OCI-LY3 (cell line): ENCODE data around the gene NPFFR1.
A peak's percentile ranks its signal among the peaks of the same experiment; 100 is the strongest.

Experiments
- H2AFZ ChIP-seq: fragments of 200-600, 300-600 bp; shearing (Covaris generic); 2 replicates; pipeline ENCODE4 v1.6.0; 2014; ENCODE audit warnings: antibody characterized with exemption, low read depth, low read length
- H3K27ac ChIP-seq: fragments of 200-600, 300-600 bp; sonication (generic); 2 replicates; pipeline ENCODE4 v1.5.1; 2014; ENCODE audit warnings: mild to moderate bottlenecking, low read length, moderate library complexity, mixed read lengths
- H3K27me3 ChIP-seq: fragments of 200-600, 300-600 bp; sonication (generic); 2 replicates; pipeline ENCODE4 v1.6.1; 2014; ENCODE audit warnings: low read depth, low read length, mixed read lengths
- H3K36me3 ChIP-seq: fragments of 200-600, 300-600 bp; sonication (generic); replicated peaks from 2 replicates; pipeline ENCODE3; 2014; ENCODE audit warnings: low read depth, low read length, mixed read lengths
- H3K4me1 ChIP-seq: fragments of 300-600, 200-600 bp; sonication (generic); 2 replicates; pipeline ENCODE4 v1.6.1; 2014; ENCODE audit warnings: low read length, mixed read lengths
- H3K4me2 ChIP-seq: fragments of 200-600, 300-600 bp; sonication (generic); 2 replicates; pipeline ENCODE4 v1.6.1; 2014; ENCODE audit warnings: low read length, mixed read lengths
- H3K4me3 ChIP-seq: fragments of 300-600, 200-600 bp; sonication (generic); 2 replicates; pipeline ENCODE4 v1.5.1; 2014; ENCODE audit warnings: antibody characterized with exemption, mild to moderate bottlenecking, low read length, moderate library complexity
- H3K79me2 ChIP-seq: fragments of 300-600, 200-600 bp; shearing (Covaris generic); 2 replicates; pipeline ENCODE4 v1.6.1; 2014; ENCODE audit warnings: mild to moderate bottlenecking, low read length, mixed read lengths
- H3K9ac ChIP-seq: fragments of 300-600, 200-600 bp; shearing (Covaris generic); 2 replicates; pipeline ENCODE4 v1.6.0; 2014; ENCODE audit warnings: mild to moderate bottlenecking, low read length, moderate library complexity
- H3K9me3 ChIP-seq: fragments of 200-600, 300-600 bp; shearing (Covaris generic); 2 replicates; pipeline ENCODE4 v1.6.1; 2014; ENCODE audit warnings: low read length, mixed read lengths; ENCODE audit not compliant: insufficient read depth
- H4K20me1 ChIP-seq: fragments of 200-600, 300-600 bp; sonication (generic); 2 replicates; pipeline ENCODE4 v1.6.1; 2016; ENCODE audit warnings: low read length, mixed read lengths; ENCODE audit not compliant: insufficient read depth
- EZH2phosphoT487 ChIP-seq: fragments of 200-600 bp; shearing (Covaris generic); IDR thresholded peaks from 2 replicates; pipeline ENCODE4 v1.6.1; 2018; ENCODE audit warnings: antibody characterized with exemption, mixed run types, low read depth
- TF ChIP-seq, protein P1 (sequence below): fragments of 200-600, 300-600 bp; sonication (generic); IDR thresholded peaks from 2 replicates; pipeline ENCODE4 v1.5.1; 2014; ENCODE audit warnings: antibody characterized with exemption, low read length, low read depth

The NPFFR1 gene, protein sequence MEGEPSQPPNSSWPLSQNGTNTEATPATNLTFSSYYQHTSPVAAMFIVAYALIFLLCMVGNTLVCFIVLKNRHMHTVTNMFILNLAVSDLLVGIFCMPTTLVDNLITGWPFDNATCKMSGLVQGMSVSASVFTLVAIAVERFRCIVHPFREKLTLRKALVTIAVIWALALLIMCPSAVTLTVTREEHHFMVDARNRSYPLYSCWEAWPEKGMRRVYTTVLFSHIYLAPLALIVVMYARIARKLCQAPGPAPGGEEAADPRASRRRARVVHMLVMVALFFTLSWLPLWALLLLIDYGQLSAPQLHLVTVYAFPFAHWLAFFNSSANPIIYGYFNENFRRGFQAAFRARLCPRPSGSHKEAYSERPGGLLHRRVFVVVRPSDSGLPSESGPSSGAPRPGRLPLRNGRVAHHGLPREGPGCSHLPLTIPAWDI

DNA sequence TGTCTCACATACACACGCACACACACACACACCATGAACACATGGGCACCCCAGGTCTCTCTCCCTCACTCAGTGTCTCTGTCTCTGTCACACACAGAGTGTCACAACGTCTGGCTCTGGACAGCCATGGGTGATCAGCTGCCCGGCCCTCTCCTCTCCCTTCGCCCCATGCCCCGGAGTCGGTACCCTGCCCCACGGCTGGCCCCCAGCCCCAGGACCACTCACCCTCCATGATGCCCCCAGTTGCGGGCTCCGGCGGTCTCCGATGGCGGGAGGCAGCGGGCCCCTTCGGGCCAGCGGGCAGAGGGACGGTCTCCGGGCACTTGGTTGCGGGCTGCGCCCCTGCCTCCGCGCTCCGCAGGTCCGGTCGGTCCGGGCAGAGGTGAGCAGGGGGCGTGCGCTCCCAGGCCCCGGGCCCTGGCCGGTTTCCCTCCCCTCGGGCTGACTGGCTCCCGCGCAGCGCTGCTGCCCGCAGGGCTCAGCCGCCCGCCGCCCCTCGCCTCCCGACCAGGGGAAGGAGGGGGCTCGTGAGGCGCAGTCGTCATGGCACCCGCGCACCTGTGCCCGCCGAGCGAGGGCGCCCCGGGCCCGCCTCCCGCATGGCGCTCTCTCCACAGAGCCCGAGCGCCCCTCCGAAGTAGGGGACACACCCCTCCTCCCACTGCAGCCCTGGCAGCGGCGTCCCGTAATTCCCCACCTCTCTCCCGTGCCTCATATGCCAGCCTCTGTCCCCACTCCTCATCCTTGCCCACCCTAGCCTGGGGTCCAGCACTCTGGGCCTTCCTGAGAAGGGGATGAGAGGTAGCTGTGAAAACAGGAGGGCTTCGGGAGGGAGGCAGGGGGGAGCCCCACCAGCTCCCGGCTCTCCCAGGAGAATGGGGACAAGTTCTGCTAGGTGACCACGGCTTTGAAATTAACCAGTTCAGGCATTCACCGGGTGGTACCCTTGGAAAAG, at the start of gene NPFFR1:
TSS of gene NPFFR1 (minus strand) at position 560 of the 955 bp plus-strand sequence. CDS start at position 232, 328 bp downstream.
- Histone ChIP-seq H3K36me3 (no peaks in the 10 kb centered on the region), H3K4me1 (no peaks in the 10 kb centered on the region), H2AFZ (no peak within 1 kb of the TSS), H4K20me1 (no peaks in the 10 kb centered on the region), H3K9ac (no peak within 1 kb of the TSS), H3K27me3 (no peaks in the 10 kb centered on the region), H3K27ac (no peak within 1 kb of the TSS), H3K4me3 (no peak within 1 kb of the TSS), H3K79me2 (no peaks in the 10 kb centered on the region), H3K4me2 (no peak within 1 kb of the TSS), H3K9me3 (no peaks in the 10 kb centered on the region)
- TF ChIP-seq EZH2phosphoT487: no peak
- TF ChIP-seq, protein P1, sequence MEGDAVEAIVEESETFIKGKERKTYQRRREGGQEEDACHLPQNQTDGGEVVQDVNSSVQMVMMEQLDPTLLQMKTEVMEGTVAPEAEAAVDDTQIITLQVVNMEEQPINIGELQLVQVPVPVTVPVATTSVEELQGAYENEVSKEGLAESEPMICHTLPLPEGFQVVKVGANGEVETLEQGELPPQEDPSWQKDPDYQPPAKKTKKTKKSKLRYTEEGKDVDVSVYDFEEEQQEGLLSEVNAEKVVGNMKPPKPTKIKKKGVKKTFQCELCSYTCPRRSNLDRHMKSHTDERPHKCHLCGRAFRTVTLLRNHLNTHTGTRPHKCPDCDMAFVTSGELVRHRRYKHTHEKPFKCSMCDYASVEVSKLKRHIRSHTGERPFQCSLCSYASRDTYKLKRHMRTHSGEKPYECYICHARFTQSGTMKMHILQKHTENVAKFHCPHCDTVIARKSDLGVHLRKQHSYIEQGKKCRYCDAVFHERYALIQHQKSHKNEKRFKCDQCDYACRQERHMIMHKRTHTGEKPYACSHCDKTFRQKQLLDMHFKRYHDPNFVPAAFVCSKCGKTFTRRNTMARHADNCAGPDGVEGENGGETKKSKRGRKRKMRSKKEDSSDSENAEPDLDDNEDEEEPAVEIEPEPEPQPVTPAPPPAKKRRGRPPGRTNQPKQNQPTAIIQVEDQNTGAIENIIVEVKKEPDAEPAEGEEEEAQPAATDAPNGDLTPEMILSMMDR: no peak

DNA sequence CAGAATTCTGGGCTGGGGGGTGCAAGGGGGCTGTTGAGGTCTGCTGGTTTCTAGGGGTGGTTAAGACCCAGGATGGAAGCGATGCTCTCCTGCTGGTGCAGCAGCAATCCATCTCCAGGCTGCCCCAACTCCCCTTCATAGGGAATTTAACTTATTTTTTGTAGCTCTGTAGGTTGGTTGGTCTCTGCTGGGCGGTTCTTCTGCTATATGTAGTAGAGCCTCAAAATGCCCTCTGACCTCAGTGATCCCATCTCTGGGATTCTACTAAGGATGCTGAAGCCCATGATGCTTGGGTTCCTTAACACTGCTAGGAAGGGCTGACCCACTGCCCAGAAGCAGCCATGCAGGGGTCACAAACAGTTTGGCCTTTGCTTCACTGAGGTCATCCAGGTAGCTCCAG, 49.5 kb upstream of the NPFFR1 start:
- Histone ChIP-seq H3K36me3 (peaks cover 7% of the 10 kb centered on the region), H3K79me2 (no peaks in the 10 kb centered on the region), H3K27me3 (no peaks in the 10 kb centered on the region), H3K9me3 (no peaks in the 10 kb centered on the region), H2AFZ (no peak overlapping the region), H3K4me2 (no peak overlapping the region), H4K20me1 (no peaks in the 10 kb centered on the region), H3K4me3 (no peak overlapping the region), H3K4me1 (peaks cover 17% of the 10 kb centered on the region), H3K9ac (no peak overlapping the region), H3K27ac (no peak overlapping the region)
- TF ChIP-seq, protein P1: no peak
- TF ChIP-seq EZH2phosphoT487: no peak

DNA sequence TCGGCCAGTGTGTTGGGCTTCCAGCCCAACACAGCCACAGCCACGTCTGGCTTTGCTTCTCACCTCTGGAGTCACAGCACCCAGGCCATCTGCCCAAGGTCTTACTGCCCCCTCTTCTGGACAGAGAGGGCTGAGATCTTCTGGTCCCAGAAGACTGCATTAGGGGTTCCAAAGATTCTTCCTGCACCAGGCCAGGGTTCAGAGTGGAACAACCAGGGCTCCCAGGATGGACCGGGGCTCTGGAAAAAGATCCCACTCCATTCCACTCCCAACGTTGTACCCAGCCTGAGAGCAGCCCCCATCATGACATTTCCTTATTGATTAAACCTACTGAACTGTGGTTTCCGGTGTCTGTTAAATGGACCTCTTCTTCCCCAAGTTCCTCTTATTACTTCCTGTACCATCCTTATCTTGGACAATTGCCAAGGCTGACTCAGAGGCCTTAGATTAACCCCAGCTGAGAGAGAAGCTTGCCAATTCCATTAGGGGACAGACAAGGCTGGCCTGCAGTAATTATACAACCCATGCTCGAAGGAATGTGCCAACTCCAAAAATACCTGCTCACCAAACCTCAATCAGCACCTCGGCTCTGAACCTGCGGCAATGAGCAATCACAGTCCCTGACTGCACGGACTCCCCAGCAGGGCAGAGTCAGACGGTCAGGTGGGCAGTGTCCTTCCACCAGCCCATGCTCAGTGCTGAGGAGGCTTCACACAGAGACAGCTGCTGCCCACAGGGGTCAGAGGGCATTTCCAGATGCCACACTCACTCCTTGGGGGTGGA, 47.9 kb upstream of the NPFFR1 start:
- Histone ChIP-seq H4K20me1 (no peaks in the 10 kb centered on the region), H3K36me3 (peaks cover 7% of the 10 kb centered on the region), H3K79me2 (no peaks in the 10 kb centered on the region), H2AFZ (no peak overlapping the region), H3K9me3 (no peaks in the 10 kb centered on the region), H3K9ac (peak overlapping the region; percentile 38; the same call in 1 of the 2 replicates), H3K27me3 (no peaks in the 10 kb centered on the region), H3K4me2 (peak overlapping the region; percentile 84), H3K4me1 (peaks cover 28% of the 10 kb centered on the region), H3K4me3 (peak overlapping the region; percentile 57), H3K27ac (no peak overlapping the region)
- TF ChIP-seq, protein P1: peak; percentile 47
- TF ChIP-seq EZH2phosphoT487: no peak
